Measurements from ENCODE around the gene PDGFRA. TPM values are rescaled to one million over a fixed set of nuclear protein-coding genes. Genes with fewer than 3 reads are reported as not detected.

The PDGFRA gene
- total and polyA plus RNA-seq, 4 donors = 6.5 to 37.0 (median 7.6) TPM

- H3K4me1 ChIP-seq (ENCODE audit: control insufficient read depth in 4 of 4, insufficient read depth in 4 of 4, low read length in 3 of 4) = peaks cover 0 to 3% (median 0%) of the 10 kb centered on the region in 4 donors
- no peaks in the 10 kb centered on the region for H3K27me3 ChIP-seq (ENCODE audit: control insufficient read depth in 4 of 4, insufficient read depth in 4 of 4, low read length in 3 of 4)
- no peaks in the 10 kb centered on the region for H3K9me3 ChIP-seq (ENCODE audit: control insufficient read depth in 4 of 4, low read length in 3 of 4)
- H3K4me3 ChIP-seq (ENCODE audit: low read depth in 1 of 3, low read length in 3 of 3) = no peak overlapping the region
- no peak for DNase-seq (ENCODE audit: low spot score)
- no peak overlapping the region for H3K27ac ChIP-seq (ENCODE audit: low read depth in 1 of 2, low read length in 2 of 2)
- no peak for TF ChIP-seq CTCF (IDR thresholded peaks at IDR 0.05; ENCODE audit: low read depth, low read length, missing input control)
- peak; percentile 62 for TF ChIP-seq HNF4G (IDR thresholded peaks at IDR 0.05)
- TF ChIP-seq MAX (IDR thresholded peaks at IDR 0.05) = peak; percentile 83
- TF ChIP-seq RXRA (IDR thresholded peaks at IDR 0.05) = peak; percentile 94 to 98
- TF ChIP-seq FOXA1 (IDR thresholded peaks at IDR 0.05) = no peak
- TF ChIP-seq, protein P1, sequence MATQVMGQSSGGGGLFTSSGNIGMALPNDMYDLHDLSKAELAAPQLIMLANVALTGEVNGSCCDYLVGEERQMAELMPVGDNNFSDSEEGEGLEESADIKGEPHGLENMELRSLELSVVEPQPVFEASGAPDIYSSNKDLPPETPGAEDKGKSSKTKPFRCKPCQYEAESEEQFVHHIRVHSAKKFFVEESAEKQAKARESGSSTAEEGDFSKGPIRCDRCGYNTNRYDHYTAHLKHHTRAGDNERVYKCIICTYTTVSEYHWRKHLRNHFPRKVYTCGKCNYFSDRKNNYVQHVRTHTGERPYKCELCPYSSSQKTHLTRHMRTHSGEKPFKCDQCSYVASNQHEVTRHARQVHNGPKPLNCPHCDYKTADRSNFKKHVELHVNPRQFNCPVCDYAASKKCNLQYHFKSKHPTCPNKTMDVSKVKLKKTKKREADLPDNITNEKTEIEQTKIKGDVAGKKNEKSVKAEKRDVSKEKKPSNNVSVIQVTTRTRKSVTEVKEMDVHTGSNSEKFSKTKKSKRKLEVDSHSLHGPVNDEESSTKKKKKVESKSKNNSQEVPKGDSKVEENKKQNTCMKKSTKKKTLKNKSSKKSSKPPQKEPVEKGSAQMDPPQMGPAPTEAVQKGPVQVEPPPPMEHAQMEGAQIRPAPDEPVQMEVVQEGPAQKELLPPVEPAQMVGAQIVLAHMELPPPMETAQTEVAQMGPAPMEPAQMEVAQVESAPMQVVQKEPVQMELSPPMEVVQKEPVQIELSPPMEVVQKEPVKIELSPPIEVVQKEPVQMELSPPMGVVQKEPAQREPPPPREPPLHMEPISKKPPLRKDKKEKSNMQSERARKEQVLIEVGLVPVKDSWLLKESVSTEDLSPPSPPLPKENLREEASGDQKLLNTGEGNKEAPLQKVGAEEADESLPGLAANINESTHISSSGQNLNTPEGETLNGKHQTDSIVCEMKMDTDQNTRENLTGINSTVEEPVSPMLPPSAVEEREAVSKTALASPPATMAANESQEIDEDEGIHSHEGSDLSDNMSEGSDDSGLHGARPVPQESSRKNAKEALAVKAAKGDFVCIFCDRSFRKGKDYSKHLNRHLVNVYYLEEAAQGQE (IDR thresholded peaks at IDR 0.05) = no peak
- TF ChIP-seq ATF3 (IDR thresholded peaks at IDR 0.05) = peak; percentile 74
- peak; percentile 69 for TF ChIP-seq SP1 (IDR thresholded peaks at IDR 0.05)
- TF ChIP-seq JUND (IDR thresholded peaks at IDR 0.05) = peak; percentile 31 to 55
- no peak for TF ChIP-seq ZBTB33 (IDR thresholded peaks at IDR 0.05)
- TF ChIP-seq RAD21 (IDR thresholded peaks at IDR 0.05) = peak in 1 of 2 donors; percentile 22
- TF ChIP-seq EGR1 (IDR thresholded peaks at IDR 0.05; ENCODE audit: low read depth in 2 of 2) = no peak
- no peak for TF ChIP-seq FOXA2 (IDR thresholded peaks at IDR 0.05)
- TF ChIP-seq HNF4A (conservative IDR thresholded peaks at IDR 0.05) = peak; percentile 76 to 81
- peak; percentile 35 for TF ChIP-seq NR2F2 (IDR thresholded peaks at IDR 0.05)
- TF ChIP-seq YY1 (IDR thresholded peaks at IDR 0.05) = peak; percentile 34
- TF ChIP-seq GABPA (IDR thresholded peaks at IDR 0.05 in 1 of 2, conservative IDR thresholded peaks at IDR 0.05 in 1 of 2) = peak in 1 of 2 donors; percentile 37
- TF ChIP-seq TAF1 (conservative IDR thresholded peaks at IDR 0.05) = no peak
- 42% methylated on average over 4 of the region's 4 CpGs for WGBS
- no peaks in the 10 kb centered on the region for H3K36me3 ChIP-seq (ENCODE audit: control insufficient read depth in 4 of 4, insufficient read depth in 3 of 4, low read depth in 1 of 4, low read length in 3 of 4)
- H3K9ac ChIP-seq (ENCODE audit: low read depth in 1 of 2, low read length in 2 of 2) = no peak overlapping the region
These were observed 36.3 kb downstream of the PDGFRA start for GRCh38 chr4:54265366-54265765.

All from liver (tissue), 9 donors.